ENCODE results near the gene POTEG.
"Not testable (repeated sequence)": the region's sequence is repeated elsewhere in the genome, so short reads cannot be mapped to it uniquely, and the experiment has no call there.

POTEG gene

GRCh38 chr14:19434241-19434640, at the start of gene POTEG:
Gene POTEG, minus strand, starts transcription at chr14:19434341. Its CDS starts 52 bp downstream, at chr14:19434289.
- DNase-seq, result not testable (repeated sequence)

- not testable (repeated sequence) for DNase-seq
Measured at GRCh38 chr14:19482093-19482492, 48.0 kb upstream of the POTEG start.

GRCh38 chr14:19481421-19481820, 47.3 kb upstream of the POTEG start:
- DNase-seq, result not testable (repeated sequence)

GRCh38 chr14:19480491-19480890, 46.4 kb upstream of the POTEG start:
- not testable (repeated sequence) for DNase-seq

GRCh38 chr14:19445761-19446160, 11.6 kb upstream of the POTEG start:
- not testable (repeated sequence) for DNase-seq

GRCh38 chr14:19439826-19440225, 5.7 kb upstream of the POTEG start:
- not testable (repeated sequence) for DNase-seq

- DNase-seq, result not testable (repeated sequence)
Measured at GRCh38 chr14:19439219-19439618, 5.1 kb upstream of the POTEG start.

GRCh38 chr14:19437126-19437443, 2.9 kb upstream of the POTEG start:
- not testable (repeated sequence) for DNase-seq

GRCh38 chr14:19436311-19437125, 2.4 kb upstream of the POTEG start:
- DNase-seq, result not testable (repeated sequence)

GRCh38 chr14:19435852-19436251, 1.7 kb upstream of the POTEG start:
- not testable (repeated sequence) for DNase-seq

GRCh38 chr14:19434891-19435290, 750 bp upstream of the POTEG start:
- DNase-seq, result not testable (repeated sequence)

- not testable (repeated sequence) for DNase-seq
Measured at GRCh38 chr14:19433765-19434164, 376 bp downstream of the POTEG start.

GRCh38 chr14:19408519-19408918, 25.6 kb downstream of the POTEG start:
- DNase-seq, result not testable (repeated sequence)

GRCh38 chr14:19402097-19402496, 32.0 kb downstream of the POTEG start:
- DNase-seq, result not testable (repeated sequence)

GRCh38 chr14:19394727-19395126, 39.4 kb downstream of the POTEG start:
- not testable (repeated sequence) for DNase-seq

GRCh38 chr14:19390230-19390629, 43.9 kb downstream of the POTEG start:
- DNase-seq, result not testable (repeated sequence)

- DNase-seq, result not testable (repeated sequence)
Measured at GRCh38 chr14:19388741-19389140, 45.4 kb downstream of the POTEG start.

GRCh38 chr14:19386996-19387395, 47.1 kb downstream of the POTEG start:
- DNase-seq, result not testable (repeated sequence)

GRCh38 chr14:19386309-19386708, 47.8 kb downstream of the POTEG start:
- not testable (repeated sequence) for DNase-seq

GRCh38 chr14:19384088-19384781, 49.9 kb downstream of the POTEG start:
- not testable (repeated sequence) for DNase-seq

- not testable (repeated sequence) for DNase-seq
Measured at GRCh38 chr14:19383008-19383584, 51.0 kb downstream of the POTEG start.

GRCh38 chr14:19380137-19380536, 54.0 kb downstream of the POTEG start:
- DNase-seq, result not testable (repeated sequence)

- DNase-seq, result not testable (repeated sequence)
Measured at GRCh38 chr14:19374451-19374903, 59.7 kb downstream of the POTEG start.
